ENCODE data around the gene PC.

The PC gene

DNA sequence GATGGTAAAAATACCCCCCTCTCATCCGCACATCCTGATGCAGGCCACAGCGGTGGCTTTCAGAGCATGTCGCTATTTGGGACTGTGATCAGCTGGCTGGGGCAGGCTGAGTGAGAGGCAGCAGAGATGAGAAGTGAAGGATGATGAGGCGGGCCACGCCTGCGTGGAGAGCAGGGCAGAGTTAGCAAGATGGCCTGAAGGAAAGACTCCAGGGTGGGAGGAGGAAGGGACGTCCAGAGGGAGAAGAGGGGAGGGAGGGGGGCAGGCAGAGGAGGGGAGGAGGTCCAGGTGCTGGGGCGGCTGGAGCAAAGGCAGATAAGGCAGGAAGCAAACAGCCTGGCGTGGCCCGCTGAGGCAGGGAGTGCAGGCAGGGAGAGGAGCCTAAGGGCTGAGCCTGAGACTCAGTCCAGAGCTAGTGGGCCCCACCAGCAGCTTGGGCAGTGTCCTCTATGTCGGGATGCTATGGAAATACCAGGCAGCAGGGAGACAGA lies 72.2 kb downstream of the PC start:
- in situ Hi-C loops (cut with MboI; ENCODE audit: low sequenced_read_pairs): no loop called here

GRCh38 chr11:66885469-66885868 lies 72.7 kb downstream of the PC start:
- in situ Hi-C loops (cut with MboI; ENCODE audit: low sequenced_read_pairs): no loop called here

DNA sequence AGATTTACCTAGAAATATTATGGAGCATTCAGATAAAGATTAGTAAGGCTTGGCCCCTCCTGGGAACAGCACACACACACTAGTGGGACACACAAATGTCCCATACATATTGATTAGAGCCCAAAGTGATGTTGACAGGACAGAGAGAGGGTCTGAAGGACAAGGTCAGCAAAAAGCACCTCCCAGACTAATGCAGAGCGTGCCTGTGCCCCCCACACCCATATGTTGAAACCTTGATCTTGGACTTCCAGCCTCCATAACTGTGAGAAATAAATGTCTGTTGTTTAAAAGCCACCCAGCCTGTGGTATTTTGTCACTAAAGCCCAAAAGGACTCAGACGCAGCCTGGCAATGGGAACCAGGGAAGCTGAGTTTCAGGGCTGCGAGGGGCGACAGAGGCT lies 73.7 kb downstream of the PC start:
- in situ Hi-C loops (cut with MboI; ENCODE audit: low sequenced_read_pairs): no loop called here

GRCh38 chr11:66883016-66883965 lies 74.9 kb downstream of the PC start:
- in situ Hi-C loops (cut with MboI; ENCODE audit: low sequenced_read_pairs): no loop called here

DNA sequence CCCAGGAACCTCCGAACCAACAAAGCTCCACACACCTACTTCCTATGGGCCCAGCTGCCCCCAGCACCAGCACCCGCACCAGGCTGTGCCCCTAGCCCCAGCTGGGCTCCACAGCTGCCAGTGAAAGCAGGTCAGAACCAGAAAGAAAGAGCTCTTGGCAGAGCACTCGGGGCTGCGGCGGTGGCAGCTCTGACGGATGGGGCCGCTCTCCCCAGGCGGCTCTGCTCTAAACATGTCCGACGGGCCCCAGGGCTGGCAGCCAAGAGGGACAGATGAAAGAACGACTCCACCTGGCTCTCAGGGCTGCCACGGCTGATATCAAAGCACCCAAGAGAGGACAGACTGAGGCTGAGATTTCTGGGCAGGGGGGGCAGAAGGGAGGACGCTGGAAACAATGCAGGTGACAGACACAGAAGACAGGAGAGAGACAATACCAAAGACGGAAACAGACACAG lies 75.6 kb downstream of the PC start:
- in situ Hi-C loops (cut with MboI; ENCODE audit: low sequenced_read_pairs): no loop called here

- in situ Hi-C loops (cut with MboI; ENCODE audit: low sequenced_read_pairs): no loop called here
Observed at GRCh38 chr11:66881927-66882452, 76.2 kb downstream of the PC start.

DNA sequence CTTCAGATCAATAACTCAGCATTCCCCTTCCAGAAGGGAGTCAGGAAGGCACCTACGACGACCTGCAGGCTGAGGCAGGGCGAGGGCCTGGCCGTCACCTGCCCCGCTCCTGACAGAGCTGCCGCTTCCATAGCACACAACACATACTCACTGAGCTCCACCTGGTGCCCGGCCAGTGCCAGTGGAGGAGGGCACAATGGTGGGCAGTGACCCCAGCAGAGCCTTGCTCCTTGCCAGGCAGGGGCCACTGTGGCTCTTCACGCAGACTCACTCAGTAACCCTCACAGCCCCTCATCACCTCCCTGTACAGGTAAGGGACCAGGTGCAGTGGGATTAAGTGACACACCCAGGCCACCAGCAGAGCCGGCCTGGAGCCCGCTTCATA lies 76.7 kb downstream of the PC start:
- in situ Hi-C loops (cut with MboI; ENCODE audit: low sequenced_read_pairs): no loop called here

DNA sequence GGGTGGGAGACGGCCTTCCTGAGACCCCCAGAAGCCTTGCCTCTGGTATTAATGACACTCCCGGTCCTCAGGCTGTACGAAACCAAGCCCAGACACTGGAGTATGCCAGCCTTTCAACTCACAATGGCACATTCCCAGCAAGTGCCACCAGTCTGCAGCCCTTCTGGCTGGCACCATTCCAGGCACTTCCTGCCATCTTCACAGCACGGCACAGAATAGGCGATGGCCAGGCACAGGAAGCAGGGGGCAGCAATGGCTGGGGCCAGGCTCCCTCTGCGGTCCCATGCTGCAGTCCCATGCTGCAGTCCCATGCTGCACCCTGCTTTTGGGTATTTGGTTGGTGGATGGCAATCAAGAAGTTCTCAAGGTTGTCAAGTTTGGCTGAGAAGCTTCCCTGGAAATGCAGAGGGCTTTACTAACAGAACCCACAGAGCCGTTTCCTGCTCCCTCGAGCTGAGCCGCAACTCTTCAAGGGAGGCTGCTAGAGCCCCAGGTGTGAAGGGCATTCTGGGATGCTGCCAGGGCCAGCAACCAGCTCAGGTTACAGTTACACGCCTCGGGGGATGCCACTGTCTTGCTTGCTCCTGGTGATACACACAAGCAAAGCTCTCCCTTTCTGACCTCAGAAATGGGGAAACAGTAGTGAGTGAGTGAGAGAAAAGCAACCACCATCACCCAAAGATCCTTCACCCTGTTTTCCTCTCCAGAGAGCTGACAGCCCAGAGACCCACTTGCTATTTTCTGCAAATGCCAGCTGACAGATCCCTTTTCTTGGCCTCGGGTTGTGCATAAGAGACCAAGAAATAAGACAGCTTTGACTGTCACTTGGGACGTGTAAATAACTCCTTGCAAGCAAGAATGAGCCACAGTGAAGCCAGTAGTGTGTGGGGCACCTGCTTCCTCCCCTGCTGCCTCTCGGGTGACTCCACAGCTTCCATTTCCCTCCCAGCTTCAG lies 77.4 kb downstream of the PC start:
- in situ Hi-C loops (cut with MboI; ENCODE audit: low sequenced_read_pairs): no loop called here

DNA sequence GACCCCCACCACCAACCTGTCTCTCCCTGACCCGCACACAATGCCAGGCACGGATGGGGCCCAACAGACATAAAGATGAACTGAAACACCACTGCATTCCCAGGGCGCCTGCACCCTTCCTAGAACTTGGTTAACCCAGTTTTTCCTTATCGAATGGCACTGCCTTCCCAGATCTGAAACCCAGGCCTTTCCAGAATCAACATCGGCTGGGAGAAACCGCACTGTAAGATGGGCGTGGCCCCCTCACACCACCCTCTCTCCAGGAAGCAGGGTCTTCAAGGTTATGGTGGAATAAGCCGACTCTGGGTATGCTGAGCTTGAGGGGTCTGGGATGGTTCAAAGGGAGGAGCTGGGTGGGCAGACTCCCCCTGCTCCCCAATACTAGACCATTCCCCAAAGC lies 78.2 kb downstream of the PC start:
- in situ Hi-C loops (cut with MboI; ENCODE audit: low sequenced_read_pairs): no loop called here

DNA sequence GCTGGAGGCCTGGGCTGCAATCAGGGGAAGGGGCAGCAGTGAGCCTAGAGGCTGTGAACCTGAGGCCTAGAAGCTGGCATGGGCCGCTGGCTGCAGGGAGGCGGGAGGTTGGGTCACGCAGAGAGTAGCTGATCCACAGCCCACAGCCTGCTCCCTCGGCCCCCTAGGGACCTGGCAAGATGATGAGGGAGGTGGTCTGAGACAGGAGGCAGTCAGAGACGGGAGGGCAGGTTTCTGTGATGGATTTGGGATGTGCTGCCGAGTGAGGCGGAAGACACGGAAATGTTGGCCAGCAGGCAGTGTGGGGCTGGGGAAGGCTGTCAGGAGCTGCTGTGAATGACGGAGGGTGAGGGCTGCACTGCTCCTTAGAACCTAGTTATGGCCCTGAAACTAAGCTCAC lies 78.6 kb downstream of the PC start:
- in situ Hi-C loops (cut with MboI; ENCODE audit: low sequenced_read_pairs): no loop called here

GRCh38 chr11:66879000-66879399 lies 79.2 kb downstream of the PC start:
- in situ Hi-C loops (cut with MboI; ENCODE audit: low sequenced_read_pairs): no loop called here

DNA sequence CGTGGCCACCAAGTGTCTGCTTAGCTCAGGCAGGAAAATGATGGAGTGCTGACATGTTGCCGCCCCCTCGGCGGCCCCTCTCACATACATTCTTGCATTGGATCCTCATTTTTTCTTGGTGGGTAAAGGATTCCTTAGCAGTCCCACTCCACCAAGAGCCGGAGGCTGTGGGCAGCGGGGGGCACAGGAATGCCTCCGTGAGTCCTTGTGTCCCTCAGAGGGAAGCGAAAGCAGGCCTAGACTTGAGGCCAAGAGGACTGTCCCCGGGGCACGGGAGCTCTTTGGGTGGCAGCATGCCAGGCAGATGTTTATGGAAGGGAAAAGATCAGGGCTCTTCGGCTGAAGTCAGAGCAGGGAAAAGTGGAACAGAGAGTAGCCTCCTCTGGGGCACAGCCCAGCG lies 79.7 kb downstream of the PC start:
- in situ Hi-C loops (cut with MboI; ENCODE audit: low sequenced_read_pairs): no loop called here

GRCh38 chr11:66877588-66878385 lies 80.4 kb downstream of the PC start:
- in situ Hi-C loops (cut with MboI; ENCODE audit: low sequenced_read_pairs): no loop called here

GRCh38 chr11:66875378-66875777 lies 82.8 kb downstream of the PC start:
- in situ Hi-C loops (cut with MboI; ENCODE audit: low sequenced_read_pairs): no loop called here

GRCh38 chr11:66874232-66874631 lies 84.0 kb downstream of the PC start:
- in situ Hi-C loops (cut with MboI; ENCODE audit: low sequenced_read_pairs): no loop called here

DNA sequence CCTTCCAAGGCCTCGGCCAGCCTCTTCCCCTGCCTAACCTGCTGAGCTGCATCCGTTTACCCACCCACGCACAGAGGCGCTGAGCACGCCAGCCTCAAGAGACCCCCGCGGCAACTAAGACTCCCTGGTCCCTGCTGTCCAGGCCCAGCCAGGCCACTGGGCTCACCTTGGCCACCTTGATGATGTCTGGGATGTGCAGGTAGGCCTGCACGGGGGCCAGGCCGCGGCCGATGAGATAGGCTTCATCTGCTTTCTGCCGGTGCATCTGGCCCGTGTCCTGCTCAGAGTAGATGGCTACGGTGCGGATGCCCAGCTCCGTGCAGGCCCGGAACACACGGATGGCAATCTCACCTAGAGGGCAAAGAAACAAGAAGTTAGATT lies 86.7 kb downstream of the PC start:
- in situ Hi-C loops (cut with MboI; ENCODE audit: low sequenced_read_pairs): no loop called here

- in situ Hi-C loops (cut with MboI; ENCODE audit: low sequenced_read_pairs): no loop called here
Observed at GRCh38 chr11:66870616-66871520, 87.3 kb downstream of the PC start.

GRCh38 chr11:66870131-66870530 lies 88.1 kb downstream of the PC start:
- in situ Hi-C loops (cut with MboI; ENCODE audit: low sequenced_read_pairs): no loop called here

GRCh38 chr11:66869567-66869870 lies 88.7 kb downstream of the PC start:
- in situ Hi-C loops (cut with MboI; ENCODE audit: low sequenced_read_pairs): no loop called here

All from HL-60/S4 treated with phorbol 12-myristate 13-acetate at 8.2 ng/mL for 4 days and 3 days (cell line).